ENCODE data around the gene GCFC2.

Gene GCFC2

GRCh38 chr2:75710577-75711253, at the start of gene GCFC2:
Gene GCFC2 (minus strand): TSS chr2:75710915. CDS start chr2:75710855, 60 bp downstream.
- peak; percentile 48 for TF ChIP-seq CTCF (IDR thresholded peaks at IDR 0.05; ENCODE audit: insufficient read depth, low read depth, low read length, missing control alignments)
- peak; percentile 95 for DNase-seq (ENCODE audit: low read depth)
- peak within 1 kb of the TSS; percentile 97 for H3K4me3 ChIP-seq (ENCODE audit: low read depth, low read length)

DNA sequence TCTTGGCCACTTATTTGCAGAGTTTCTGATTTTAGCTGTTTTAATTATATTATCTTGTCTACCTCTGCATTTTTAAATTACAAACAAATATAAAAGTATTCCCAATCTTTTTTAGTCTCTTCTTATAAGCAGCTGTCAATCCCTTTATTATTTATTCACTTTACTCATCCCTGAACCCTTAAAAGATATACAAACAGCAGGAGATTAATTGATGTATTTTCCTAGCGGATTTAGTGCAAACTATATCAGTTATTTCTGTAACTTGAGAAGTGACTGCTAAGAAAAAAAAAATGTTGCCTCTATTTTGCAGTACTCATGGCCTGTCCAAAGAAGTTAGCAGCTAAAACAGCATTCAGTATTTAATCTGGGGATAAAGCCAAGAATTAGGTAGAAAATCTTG, 42.1 kb upstream of the GCFC2 start:
- DNase-seq (ENCODE audit: low read depth): no peak
- TF ChIP-seq CTCF (IDR thresholded peaks at IDR 0.05; ENCODE audit: insufficient read depth, low read depth, low read length, missing control alignments): no peak
- H3K4me3 ChIP-seq (ENCODE audit: low read depth, low read length): no peak overlapping the region

DNA sequence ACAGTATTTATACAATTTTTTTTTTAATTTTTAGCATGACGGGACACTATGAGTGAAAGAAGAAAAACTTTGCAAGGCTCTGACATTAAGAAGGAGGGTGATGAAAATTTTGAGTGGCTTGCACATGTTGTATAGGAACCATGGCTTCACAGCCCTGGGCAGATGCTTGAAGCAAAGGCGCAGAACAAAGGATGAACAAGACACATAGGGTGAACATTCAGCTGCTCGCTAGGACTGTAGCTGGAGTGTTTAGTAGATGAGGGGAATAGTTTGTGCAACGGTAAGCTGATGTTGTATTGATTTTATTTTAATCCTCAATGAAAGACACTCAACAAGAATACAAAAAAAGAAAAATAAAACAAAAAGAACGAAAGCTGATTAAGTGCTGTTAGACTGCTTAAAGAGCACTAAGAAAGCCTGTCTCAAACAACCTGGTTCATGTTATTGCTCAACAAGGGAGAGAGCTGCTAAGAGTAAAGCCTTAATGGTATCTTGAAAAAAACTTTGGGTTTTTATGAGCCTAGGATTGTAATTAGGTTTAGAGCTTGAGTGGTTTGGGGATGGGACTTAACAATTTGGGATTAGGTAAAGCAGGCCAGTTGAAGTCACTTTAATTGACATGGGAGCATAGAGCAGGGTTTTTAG, 41.2 kb upstream of the GCFC2 start:
- DNase-seq (ENCODE audit: low read depth): no peak
- no peak overlapping the region for H3K4me3 ChIP-seq (ENCODE audit: low read depth, low read length)
- no peak for TF ChIP-seq CTCF (IDR thresholded peaks at IDR 0.05; ENCODE audit: insufficient read depth, low read depth, low read length, missing control alignments)

- no peak overlapping the region for H3K4me3 ChIP-seq (ENCODE audit: low read depth, low read length)
- no peak for TF ChIP-seq CTCF (IDR thresholded peaks at IDR 0.05; ENCODE audit: insufficient read depth, low read depth, low read length, missing control alignments)
- peak; percentile 66 for DNase-seq (ENCODE audit: low read depth)
These were observed 40.6 kb upstream of the GCFC2 start for GRCh38 chr2:75751360-75751759.

DNA sequence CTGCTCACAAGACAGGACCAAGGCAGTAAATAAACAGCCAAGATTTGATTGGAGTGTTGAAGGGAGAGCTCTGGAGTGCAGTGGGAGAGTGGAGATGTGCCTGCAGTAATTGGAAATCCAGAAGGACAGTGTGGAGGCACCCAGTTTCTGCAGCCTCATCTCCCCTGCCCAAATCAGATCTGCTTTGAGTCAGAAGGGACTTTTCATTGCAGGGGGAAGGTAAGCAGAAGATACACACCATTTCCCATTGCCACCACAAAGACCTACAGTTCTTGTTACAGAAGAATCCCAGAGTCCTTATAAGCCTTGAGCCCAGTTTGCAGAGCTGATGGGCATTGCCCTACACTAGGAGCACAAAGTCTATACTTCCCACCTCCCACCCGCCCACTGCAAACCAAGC, 27.2 kb upstream of the GCFC2 start:
- DNase-seq (ENCODE audit: low read depth): peak; percentile 21
- H3K4me3 ChIP-seq (ENCODE audit: low read depth, low read length): no peak overlapping the region
- no peak for TF ChIP-seq CTCF (IDR thresholded peaks at IDR 0.05; ENCODE audit: insufficient read depth, low read depth, low read length, missing control alignments)

GRCh38 chr2:75736276-75736675, 25.6 kb upstream of the GCFC2 start:
- H3K4me3 ChIP-seq (ENCODE audit: low read depth, low read length): no peak overlapping the region
- no peak for DNase-seq (ENCODE audit: low read depth)
- TF ChIP-seq CTCF (IDR thresholded peaks at IDR 0.05; ENCODE audit: insufficient read depth, low read depth, low read length, missing control alignments): no peak

Data from GM12865 (cell line).